Glutamatergic neuron (in vitro differentiated cells): ENCODE results near the gene HNRNPF. TPM values are rescaled to one million over a fixed set of nuclear protein-coding genes. Genes with fewer than 3 reads are reported as not detected.
A peak's percentile ranks its signal among the peaks of the same experiment; 100 is the strongest.
"Not testable (repeated sequence)": the region's sequence is repeated elsewhere in the genome, so short reads cannot be mapped to it uniquely, and the experiment has no call there.

Experiments
- DNase-seq: peaks from one replicate; pipeline ENCODE4 v3.0.0; 2022
- H3K27ac Mint-ChIP-seq: one replicate; pipeline ENCODE4 v1.8.0; 2020; ENCODE audit warnings: mild to moderate bottlenecking, mixed read lengths, inconsistent platforms; ENCODE audit not compliant: unreplicated experiment
- H3K27me3 Mint-ChIP-seq: one replicate; pipeline ENCODE4 v1.8.0; 2020; ENCODE audit warnings: mild to moderate bottlenecking, moderate library complexity, mixed read lengths, inconsistent platforms; ENCODE audit not compliant: unreplicated experiment
- H3K36me3 Mint-ChIP-seq: one replicate; pipeline ENCODE4 v1.8.0; 2020; ENCODE audit warnings: mild to moderate bottlenecking, mixed read lengths, inconsistent platforms; ENCODE audit not compliant: unreplicated experiment
- H3K4me1 Mint-ChIP-seq: one replicate; pipeline ENCODE4 v1.8.0; 2020; ENCODE audit warnings: mild to moderate bottlenecking, low read depth, mixed read lengths, inconsistent platforms; ENCODE audit not compliant: unreplicated experiment
- H3K4me3 Mint-ChIP-seq: one replicate; pipeline ENCODE4 v1.8.0; 2020; ENCODE audit warnings: mild to moderate bottlenecking, mixed read lengths, inconsistent platforms; ENCODE audit not compliant: unreplicated experiment
- H3K9me3 Mint-ChIP-seq: one replicate; pipeline ENCODE4 v1.8.0; 2020; ENCODE audit warnings: mild to moderate bottlenecking, moderate library complexity, mixed read lengths, inconsistent platforms; ENCODE audit not compliant: unreplicated experiment
- CTCF ChIP-seq: fragments of 200-600 bp; sonication (generic); IDR thresholded peaks from one replicate; pipeline ENCODE4 v1.5.0; 2021; ENCODE audit not compliant: partially characterized antibody, unreplicated experiment
- total RNA-seq: library from RNA; stranded (reverse); fragmentation: NEBNext Ultra II Directional; extraction: Animal tissue kit (Norgen Biotek cat#: 25700); gene quantifications from one replicate; pipeline ENCODE4 v1.2.1, GENCODE V29; 2021; ENCODE audit not compliant: unreplicated experiment

The HNRNPF gene
- total RNA-seq, 1 donor from 2014 or later, result 99.7 TPM

GRCh38 chr10:43452356-43452914 is 43.4 kb upstream of the HNRNPF start:
- H3K27me3 Mint-ChIP-seq, result peaks cover 8% of the 10 kb centered on the region
- DNase-seq, result no peak
- peaks cover 4% of the 10 kb centered on the region for H3K36me3 Mint-ChIP-seq
- peak overlapping the region; percentile 15 for H3K4me3 Mint-ChIP-seq
- peaks cover 12% of the 10 kb centered on the region for H3K9me3 Mint-ChIP-seq
- TF ChIP-seq CTCF, result no peak
- peaks cover 5% of the 10 kb centered on the region for H3K4me1 Mint-ChIP-seq
- no peak overlapping the region for H3K27ac Mint-ChIP-seq

- Mint-ChIP-seq H3K9me3 (peaks cover 8% of the 10 kb centered on the region), H3K27ac (no peak overlapping the region), H3K27me3 (peaks cover 5% of the 10 kb centered on the region), H3K36me3 (peaks cover 16% of the 10 kb centered on the region), H3K4me1 (no peaks in the 10 kb centered on the region), H3K4me3 (no peak overlapping the region)
- TF ChIP-seq CTCF, result no peak
- DNase-seq, result no peak
These were observed 39.8 kb upstream of the HNRNPF start for GRCh38 chr10:43448742-43449141.

GRCh38 chr10:43446219-43447017 is 37.4 kb upstream of the HNRNPF start:
- H3K27me3 Mint-ChIP-seq, H3K27ac Mint-ChIP-seq, H3K4me3 Mint-ChIP-seq, H3K4me1 Mint-ChIP-seq, H3K9me3 Mint-ChIP-seq: not testable (repeated sequence)
- H3K36me3 Mint-ChIP-seq, result peaks cover 16% of the 10 kb centered on the region
- peak; percentile 45 for DNase-seq

GRCh38 chr10:43444897-43445466 is 36.0 kb upstream of the HNRNPF start:
- no peak overlapping the region for H3K27ac Mint-ChIP-seq
- H3K4me3 Mint-ChIP-seq, result no peak overlapping the region
- peaks cover 8% of the 10 kb centered on the region for H3K9me3 Mint-ChIP-seq
- DNase-seq, result no peak
- H3K4me1 Mint-ChIP-seq, result no peaks in the 10 kb centered on the region
- TF ChIP-seq CTCF, result no peak
- peaks cover 16% of the 10 kb centered on the region for H3K36me3 Mint-ChIP-seq
- peaks cover 5% of the 10 kb centered on the region for H3K27me3 Mint-ChIP-seq

GRCh38 chr10:43444323-43444722 is 35.3 kb upstream of the HNRNPF start:
- H3K27ac Mint-ChIP-seq, result no peak overlapping the region
- no peak overlapping the region for H3K4me3 Mint-ChIP-seq
- H3K27me3 Mint-ChIP-seq, result peaks cover 5% of the 10 kb centered on the region
- peaks cover 16% of the 10 kb centered on the region for H3K36me3 Mint-ChIP-seq
- peaks cover 8% of the 10 kb centered on the region for H3K9me3 Mint-ChIP-seq
- no peak for TF ChIP-seq CTCF
- H3K4me1 Mint-ChIP-seq, result no peaks in the 10 kb centered on the region
- no peak for DNase-seq
